Endodermal cell (in vitro differentiated cells): ENCODE measurements around the gene RUNX2. TPM values are rescaled to one million over a fixed set of nuclear protein-coding genes. Genes with fewer than 3 reads are reported as not detected.

Source experiments
- DNase-seq: peaks from one replicate; pipeline ENCODE4 v3.0.0-alpha.2; 2017
- H3K27ac ChIP-seq: 2 replicates; pipeline ENCODE4 v1.5.1; 2013; ENCODE audit warnings: mild to moderate bottlenecking, low read depth, low read length, moderate library complexity
- H3K27me3 ChIP-seq: 2 replicates; pipeline ENCODE4 v1.6.1; 2013; ENCODE audit warnings: mild to moderate bottlenecking, low read length, moderate library complexity; ENCODE audit not compliant: insufficient read depth, control insufficient read depth, poor library complexity, severe bottlenecking
- H3K36me3 ChIP-seq: 2 replicates; pipeline ENCODE4 v1.7.0; 2013; ENCODE audit warnings: mild to moderate bottlenecking, low read length, moderate library complexity; ENCODE audit not compliant: control insufficient read depth, insufficient read depth
- H3K4me1 ChIP-seq: one replicate; pipeline ENCODE4 v1.7.0; 2013; ENCODE audit warnings: low read length; ENCODE audit not compliant: control insufficient read depth, insufficient read depth
- H3K4me3 ChIP-seq: 2 replicates; pipeline ENCODE4 v1.5.1; 2013; ENCODE audit warnings: mild to moderate bottlenecking, low read length, moderate library complexity
- H3K9ac ChIP-seq: 2 replicates; pipeline ENCODE4 v1.6.1; 2013; ENCODE audit warnings: mild to moderate bottlenecking, low read length, moderate library complexity; ENCODE audit not compliant: poor library complexity, severe bottlenecking; ENCODE audit errors: extremely low read depth
- H3K9me3 ChIP-seq: 2 replicates; pipeline ENCODE4 v1.6.1; 2013; ENCODE audit warnings: mild to moderate bottlenecking, low read length, moderate library complexity; ENCODE audit not compliant: control insufficient read depth
- H3K27ac Mint-ChIP-seq: 2 replicates; pipeline ENCODE4 v1.8.0; 2020; ENCODE audit warnings: mixed read lengths
- H3K27me3 Mint-ChIP-seq: 2 replicates; pipeline ENCODE4 v1.8.0; 2021; ENCODE audit warnings: mild to moderate bottlenecking, mixed read lengths; ENCODE audit not compliant: insufficient read depth
- H3K36me3 Mint-ChIP-seq: 2 replicates; pipeline ENCODE4 v1.8.0; 2020; ENCODE audit warnings: low read depth, mixed read lengths
- H3K4me1 Mint-ChIP-seq: 2 replicates; pipeline ENCODE4 v1.8.0; 2020; ENCODE audit warnings: mixed read lengths
- H3K4me3 Mint-ChIP-seq: 2 replicates; pipeline ENCODE4 v1.8.0; 2020; ENCODE audit warnings: mild to moderate bottlenecking, moderate library complexity, mixed read lengths
- H3K9me3 Mint-ChIP-seq: 2 replicates; pipeline ENCODE4 v1.8.0; 2020; ENCODE audit warnings: mild to moderate bottlenecking, mixed read lengths
- WGBS, 2 experiments: methylation state at CpG; one replicate each; pipeline versions ENCODE4 v1.1.5 to v1.1.7; 2013; ENCODE audit warnings: missing lambda C conversion rate in 2 of 2, mixed read lengths in 1 of 2; ENCODE audit not compliant: insufficient coverage in 1 of 2, insufficient read length in 1 of 2; 5-methylcytosine and 5-hydroxymethylcytosine counted together
- total RNA-seq, 2 donors: library from RNA; stranded (reverse); fragmentation: NEBNext Ultra II Directional in 1 of 2; extraction: Animal tissue kit (Norgen Biotek cat#: 25700) in 1 of 2; gene quantifications; 2 replicates in 1 of 2; 3 replicates in 1 of 2; pipeline ENCODE4 v1.2.1, GENCODE V29; 2021
- TF ChIP-seq, protein P1 (sequence below): fragments of 200-600 bp; sonication (generic); conservative IDR thresholded peaks from 2 replicates; pipeline ENCODE4 v1.5.0; 2021; ENCODE audit warnings: antibody characterized with exemption, mild to moderate bottlenecking

The RUNX2 gene
- total RNA-seq, 2 donors from 2014 or later, result 0.18 to 0.26 TPM

DNA sequence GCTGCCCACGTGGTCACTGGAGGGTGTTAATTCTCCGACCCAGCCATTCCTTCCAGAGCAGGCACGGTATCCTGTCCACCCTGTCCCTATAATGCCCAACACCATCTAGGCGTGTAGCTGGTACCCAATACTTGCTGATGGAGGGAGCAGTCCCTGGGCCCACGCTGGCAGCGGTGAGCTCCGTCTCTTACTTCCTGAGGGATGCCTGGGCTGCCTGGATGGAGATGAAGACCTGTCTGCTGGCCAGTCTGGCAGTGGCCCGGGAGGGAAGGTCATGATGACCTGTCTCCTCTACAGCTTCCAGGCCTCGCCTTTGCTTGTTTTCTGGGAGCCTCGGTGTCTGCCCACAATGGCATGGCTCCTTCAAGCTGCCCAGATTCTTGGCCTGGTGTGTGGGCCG is 347.5 kb downstream of the RUNX2 start:
- Mint-ChIP-seq H3K27me3 (peaks cover 8% of the 10 kb centered on the region), H3K9me3 (peaks cover 10% of the 10 kb centered on the region), H3K27ac (no peak overlapping the region), H3K4me3 (peak overlapping the region; percentile 67), H3K4me1 (no peaks in the 10 kb centered on the region), H3K36me3 (no peaks in the 10 kb centered on the region)
- WGBS, 2 experiments, result 92 to 97% methylated on average over 9 to 11 of the region's 11 CpGs
- Histone ChIP-seq H3K9ac (no peak overlapping the region), H3K27me3 (no peaks in the 10 kb centered on the region), H3K4me3 (no peak overlapping the region), H3K4me1 (no peaks in the 10 kb centered on the region), H3K27ac (no peak overlapping the region), H3K36me3 (no peaks in the 10 kb centered on the region), H3K9me3 (peaks cover 4% of the 10 kb centered on the region)
- peak; percentile 45 for DNase-seq
- TF ChIP-seq, protein P1, sequence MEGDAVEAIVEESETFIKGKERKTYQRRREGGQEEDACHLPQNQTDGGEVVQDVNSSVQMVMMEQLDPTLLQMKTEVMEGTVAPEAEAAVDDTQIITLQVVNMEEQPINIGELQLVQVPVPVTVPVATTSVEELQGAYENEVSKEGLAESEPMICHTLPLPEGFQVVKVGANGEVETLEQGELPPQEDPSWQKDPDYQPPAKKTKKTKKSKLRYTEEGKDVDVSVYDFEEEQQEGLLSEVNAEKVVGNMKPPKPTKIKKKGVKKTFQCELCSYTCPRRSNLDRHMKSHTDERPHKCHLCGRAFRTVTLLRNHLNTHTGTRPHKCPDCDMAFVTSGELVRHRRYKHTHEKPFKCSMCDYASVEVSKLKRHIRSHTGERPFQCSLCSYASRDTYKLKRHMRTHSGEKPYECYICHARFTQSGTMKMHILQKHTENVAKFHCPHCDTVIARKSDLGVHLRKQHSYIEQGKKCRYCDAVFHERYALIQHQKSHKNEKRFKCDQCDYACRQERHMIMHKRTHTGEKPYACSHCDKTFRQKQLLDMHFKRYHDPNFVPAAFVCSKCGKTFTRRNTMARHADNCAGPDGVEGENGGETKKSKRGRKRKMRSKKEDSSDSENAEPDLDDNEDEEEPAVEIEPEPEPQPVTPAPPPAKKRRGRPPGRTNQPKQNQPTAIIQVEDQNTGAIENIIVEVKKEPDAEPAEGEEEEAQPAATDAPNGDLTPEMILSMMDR, result no peak

DNA sequence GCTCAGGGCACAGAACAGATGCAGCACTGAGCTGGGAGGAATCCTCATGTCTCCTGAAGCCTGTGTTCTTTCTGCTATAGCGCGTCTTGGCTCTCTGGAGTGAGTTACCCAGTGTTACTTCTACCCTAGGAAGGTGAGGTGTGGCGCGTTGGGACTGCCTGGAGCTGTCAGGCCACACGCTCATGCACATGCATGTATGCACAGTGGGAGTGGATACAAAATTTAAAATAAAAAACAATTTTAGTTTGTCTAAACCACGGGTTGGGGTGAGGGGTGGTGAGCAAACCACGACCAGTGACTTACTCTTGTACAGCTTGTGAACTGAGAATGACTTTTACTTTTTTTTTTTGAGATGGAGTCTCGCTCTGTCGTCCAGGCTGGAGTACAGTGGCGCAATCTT is 348.2 kb downstream of the RUNX2 start:
- Mint-ChIP-seq H3K9me3 (peaks cover 12% of the 10 kb centered on the region), H3K27me3 (peaks cover 8% of the 10 kb centered on the region), H3K27ac (no peak overlapping the region), H3K36me3 (no peaks in the 10 kb centered on the region), H3K4me1 (no peaks in the 10 kb centered on the region), H3K4me3 (no peak overlapping the region)
- Histone ChIP-seq H3K9me3 (peaks cover 5% of the 10 kb centered on the region), H3K36me3 (no peaks in the 10 kb centered on the region), H3K27ac (no peak overlapping the region), H3K4me3 (no peak overlapping the region), H3K9ac (no peak overlapping the region), H3K4me1 (no peaks in the 10 kb centered on the region), H3K27me3 (no peaks in the 10 kb centered on the region)
- TF ChIP-seq, protein P1, result no peak
- 95 to 96% methylated on average over 7 to 8 of the region's 10 CpGs for WGBS, 2 experiments
- DNase-seq, result peak; percentile 40

DNA sequence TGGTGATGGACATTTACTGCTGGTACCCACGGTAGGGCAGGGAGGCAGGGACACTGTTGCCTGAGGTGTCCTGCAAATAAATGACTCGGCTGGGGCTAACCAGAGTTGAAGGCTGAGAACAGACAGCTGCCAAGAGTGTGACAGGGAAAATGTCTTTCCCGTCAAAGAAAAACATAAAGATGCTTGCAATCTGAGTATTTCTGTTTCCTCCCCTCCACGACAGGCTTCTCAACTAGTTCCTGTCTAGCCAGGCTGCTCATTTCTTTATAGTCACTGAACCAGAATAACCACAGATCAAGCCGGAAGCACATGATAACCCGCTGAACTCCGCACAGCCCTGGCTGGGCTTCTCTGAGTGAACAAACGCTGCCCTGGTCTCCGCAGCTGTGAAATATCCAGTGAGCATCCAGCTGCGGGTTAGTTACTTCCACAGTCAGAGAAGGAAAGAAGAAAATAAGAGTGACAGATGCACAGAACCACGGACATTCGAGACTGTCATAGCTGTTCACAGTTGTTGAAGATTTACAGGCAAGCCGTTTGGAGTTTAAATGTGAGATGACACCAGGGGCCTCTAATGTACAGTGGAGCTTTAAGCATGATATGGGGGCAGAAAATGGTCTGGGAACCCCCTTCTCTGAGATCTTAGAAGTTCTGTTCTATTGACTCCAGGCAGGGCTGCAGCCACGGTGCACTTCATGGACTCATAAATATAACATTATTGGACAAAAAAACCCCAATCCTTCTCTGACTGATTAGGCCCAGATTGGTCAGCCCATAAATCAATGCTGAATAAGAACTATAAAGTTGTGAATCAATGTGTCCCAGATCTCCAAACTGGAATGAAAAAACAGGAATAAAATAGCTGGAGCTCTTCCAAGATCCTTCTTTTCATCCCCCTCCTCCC is 349.5 kb downstream of the RUNX2 start:
- Histone ChIP-seq H3K4me1 (no peaks in the 10 kb centered on the region), H3K27ac (no peak overlapping the region)
- 87 to 89% methylated on average over 12 to 14 of the region's 14 CpGs for WGBS, 2 experiments

More for the DNA sequence above, 349.5 kb downstream of the RUNX2 start:
- Mint-ChIP-seq H3K36me3 (no peaks in the 10 kb centered on the region), H3K4me3 (no peak overlapping the region), H3K9me3 (peaks cover 20% of the 10 kb centered on the region), H3K27ac (no peak overlapping the region), H3K4me1 (no peaks in the 10 kb centered on the region), H3K27me3 (peaks cover 8% of the 10 kb centered on the region)
- TF ChIP-seq, protein P1, result no peak
- Histone ChIP-seq H3K4me3 (no peak overlapping the region), H3K27me3 (no peaks in the 10 kb centered on the region), H3K36me3 (no peaks in the 10 kb centered on the region), H3K9ac (no peak overlapping the region), H3K9me3 (peaks cover 10% of the 10 kb centered on the region)
- DNase-seq, result peak; percentile 31
